A549 (cell line): ENCODE measurements around the gene SIM2. TPM values are rescaled to one million over a fixed set of nuclear protein-coding genes. Genes with fewer than 3 reads are reported as not detected.

Experiments
- ATAC-seq, 2 experiments: fragments of 200-7000 bp in 1 of 2; fragments of >200 bp in 1 of 2; cut with Nextera tagmentation in 1 of 2; cut with Tn5 transposase in 1 of 2; 3 replicates each; pipeline versions ENCODE4 v1.8.0 to v1.9.1; 2018 to 2020; ENCODE audit warnings: mild to moderate bottlenecking in 1 of 2, moderate library complexity in 1 of 2
- CTCF ChIA-PET: fragments of 300-600 bp; sonication (Branson Sonifier 250); formaldehyde crosslinking; extraction: SDS; loops from one replicate; lab custom pipeline; 2021; ENCODE audit warnings: antibody characterized with exemption, inconsistent platforms; lab: Yijun Ruan, JAX
- POLR2A ChIA-PET: fragments of 350-600 bp; formaldehyde crosslinking; extraction: SDS; loops from one replicate; lab custom pipeline; 2021; ENCODE audit warnings: antibody characterized with exemption, inconsistent platforms; lab: Yijun Ruan, JAX
- DNase-seq, 2 experiments: peaks; one replicate each; pipeline versions ENCODE4 v3.0.0 to v3.0.0-alpha.2; 2011 to 2016; ENCODE audit warnings: low read depth in 1 of 2, low spot score in 1 of 2
- FAIRE-seq: peaks from 2 replicates; lab custom pipeline; 2011; peaks lifted over from hg19 to GRCh38; lab: Jason Lieb, UNC
- H3K27ac ChIP-seq, 2 experiments: fragments of >200 bp; sonication (Bioruptor Twin); formaldehyde crosslinking; 3 replicates each; pipeline ENCODE4 v1.5.1; 2016 to 2017
- H3K4me1 ChIP-seq: fragments of >200 bp; sonication (Bioruptor Twin); formaldehyde crosslinking; 3 replicates; pipeline ENCODE4 v1.6.1; 2016
- H3K4me2 ChIP-seq: fragments of >200 bp; sonication (Bioruptor Twin); formaldehyde crosslinking; 3 replicates; pipeline ENCODE4 v1.6.1; 2016
- H3K4me3 ChIP-seq: fragments of >200 bp; sonication (Bioruptor Twin); formaldehyde crosslinking; 3 replicates; pipeline ENCODE4 v1.5.1; 2016
- H3K9me3 ChIP-seq: fragments of >200 bp; sonication (Bioruptor Twin); formaldehyde crosslinking; 3 replicates; pipeline ENCODE4 v1.6.1; 2016
- CBX2 ChIP-seq: fragments of 200-600 bp; sonication (generic); IDR thresholded peaks from 2 replicates; pipeline ENCODE4 v1.6.1; 2016; ENCODE audit warnings: low read depth, mild to moderate bottlenecking, borderline replicate concordance
- CBX8 ChIP-seq: fragments of 200-600 bp; sonication (generic); IDR thresholded peaks from 2 replicates; pipeline ENCODE4 v1.6.1; 2016
- EHMT2 ChIP-seq: fragments of 200-600 bp; sonication (generic); IDR thresholded peaks from 2 replicates; pipeline ENCODE4 v1.6.1; 2016; ENCODE audit warnings: antibody characterized with exemption, low read depth, mild to moderate bottlenecking, moderate library complexity
- ESRRA ChIP-seq: fragments of 150-350 bp; IDR thresholded peaks from 2 replicates; pipeline ENCODE4 v1.6.1; 2014; ENCODE audit warnings: mild to moderate bottlenecking, low read length, borderline replicate concordance
- FOSL2 ChIP-seq, 2 experiments: fragments of 450-650 bp in 1 of 2; fragments of >200 bp in 1 of 2; sonication (Bioruptor Twin) in 1 of 2; formaldehyde crosslinking; IDR thresholded peaks; 2 replicates each; pipeline versions ENCODE4 v1.5.0 to v1.6.1; 2016 to 2020; ENCODE audit warnings: mild to moderate bottlenecking in 1 of 2, moderate library complexity in 1 of 2
- FOXS1 ChIP-seq: fragments of 250-450 bp; sonication (Bioruptor Pico); IDR thresholded peaks from 2 replicates; pipeline ENCODE4 v1.5.0; 2020; ENCODE audit warnings: mild to moderate bottlenecking, moderate library complexity
- HOXB13 ChIP-seq: fragments of 250-450 bp; sonication (Bioruptor Pico); IDR thresholded peaks from 2 replicates; pipeline ENCODE4 v1.5.0; 2020; ENCODE audit warnings: low read depth, mild to moderate bottlenecking, moderate library complexity
- HOXB5 ChIP-seq: fragments of 250-450 bp; sonication (Bioruptor Pico); IDR thresholded peaks from 2 replicates; pipeline ENCODE4 v1.5.0; 2020; ENCODE audit warnings: mild to moderate bottlenecking, moderate library complexity
- JUN ChIP-seq, 2 experiments: fragments of >200 bp; sonication (Bioruptor Twin); formaldehyde crosslinking; IDR thresholded peaks; 2 replicates in 1 of 2; 3 replicates in 1 of 2; pipeline ENCODE4 v1.6.1; 2016 to 2017
- KDM5A ChIP-seq: fragments of 200-600 bp; sonication (generic); IDR thresholded peaks from 2 replicates; pipeline ENCODE4 v1.6.1; 2016; ENCODE audit warnings: antibody characterized with exemption, mild to moderate bottlenecking
- NPAS2 ChIP-seq: fragments of 250-450 bp; sonication (Bioruptor Pico); IDR thresholded peaks from 2 replicates; pipeline ENCODE4 v1.8.0; 2022; ENCODE audit warnings: mild to moderate bottlenecking, moderate library complexity, borderline replicate concordance
- NR3C1 ChIP-seq: fragments of >200 bp; sonication (Bioruptor Twin); formaldehyde crosslinking; IDR thresholded peaks from 3 replicates; pipeline ENCODE4 v1.6.1; 2017
- POLR2A ChIP-seq: IDR thresholded peaks from 2 replicates; pipeline ENCODE4 v1.6.1; 2012; ENCODE audit warnings: mild to moderate bottlenecking, low read length
- RAD21 ChIP-seq, 2 experiments: fragments of >200 bp in 1 of 2; sonication (Bioruptor Twin) in 1 of 2; formaldehyde crosslinking in 1 of 2; IDR thresholded peaks in 1 of 2; conservative IDR thresholded peaks in 1 of 2; 2 replicates in 1 of 2; 3 replicates in 1 of 2; pipeline ENCODE4 v1.6.1; 2012 to 2018; ENCODE audit warnings: inconsistent platforms in 1 of 2
- RCOR1 ChIP-seq: fragments of 150-350 bp; IDR thresholded peaks from 2 replicates; pipeline ENCODE4 v1.6.1; 2014; ENCODE audit warnings: antibody characterized with exemption, low read length, low read depth
- TP53 ChIP-seq: fragments of 250-450 bp; sonication (Bioruptor Pico); IDR thresholded peaks from 2 replicates; pipeline ENCODE4 v1.5.0; 2021; ENCODE audit warnings: mild to moderate bottlenecking, moderate library complexity
- ZFP36 ChIP-seq: fragments of 450-650 bp; IDR thresholded peaks from 2 replicates; pipeline ENCODE4 v1.6.1; 2014; ENCODE audit warnings: borderline replicate concordance; ENCODE audit not compliant: partially characterized antibody
- WGBS: methylation state at CpG from one replicate; pipeline ENCODE4 v1.1.6; 2017; ENCODE audit errors: missing lambda C conversion rate; 5-methylcytosine and 5-hydroxymethylcytosine counted together
- polyA plus RNA-seq, 4 experiments: library from polyadenylated mRNA; depleted of rRNA in 3 of 4; stranded (reverse); fragments of >200 nt; fragmentation: RNase III in 1 of 4; extraction: RNeasy Plus Mini Kit Qiagen cat#74134 plus additional on column Dnase treatment in 1 of 4; gene quantifications; 2 replicates in 3 of 4; 3 replicates in 1 of 4; pipeline ENCODE4 v1.2.3, GENCODE V29; 2011 to 2017
- TF ChIP-seq, protein P1 (sequence below): fragments of 250-450 bp; sonication (Bioruptor Pico); IDR thresholded peaks from 2 replicates; pipeline ENCODE4 v1.5.0; 2021; ENCODE audit warnings: mild to moderate bottlenecking, moderate library complexity, borderline replicate concordance
- TF ChIP-seq, protein P2 (sequence below): fragments of >200 bp; sonication (Bioruptor Twin); formaldehyde crosslinking; IDR thresholded peaks from 2 replicates; pipeline ENCODE4 v1.6.1; 2016
- TF ChIP-seq, protein P3 (sequence below): IDR thresholded peaks from 2 replicates; pipeline ENCODE4 v1.6.1; 2012
- TF ChIP-seq, protein P4 (sequence below): fragments of >200 bp; sonication (Bioruptor Twin); formaldehyde crosslinking; IDR thresholded peaks from 3 replicates; pipeline ENCODE4 v1.6.1; 2016

Gene SIM2
- polyA plus RNA-seq, 2 of the 4 experiments (the other 2 are of a cell fraction), result 12.6 to 13.4 TPM

DNA sequence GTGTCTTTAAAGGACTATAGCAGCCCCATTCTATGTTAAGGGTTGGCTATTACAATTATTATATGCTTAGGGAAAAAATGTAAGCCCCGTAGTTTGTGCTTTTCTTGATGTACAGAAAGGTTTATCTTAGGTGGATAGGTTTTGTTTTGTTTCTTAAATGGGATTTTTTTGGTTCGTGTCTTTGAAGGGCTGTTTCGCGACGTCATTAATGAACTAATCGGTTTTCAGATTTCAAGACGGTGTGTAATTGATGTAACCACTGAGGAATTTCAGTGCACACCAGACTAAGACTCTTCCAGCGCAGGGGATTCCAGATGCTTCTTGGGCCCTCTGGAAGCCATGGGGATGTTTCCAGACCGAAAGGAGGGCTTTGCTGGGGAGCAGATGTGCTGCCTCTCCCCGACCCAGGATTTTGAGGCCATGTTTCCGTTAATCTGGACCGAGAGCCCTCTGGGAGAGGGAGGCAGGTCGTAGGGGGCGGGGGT, 4.8 kb upstream of the SIM2 start:
- Histone ChIP-seq H3K27ac (no peak overlapping the region), H3K9me3 (no peaks in the 10 kb centered on the region), H3K4me2 (no peak overlapping the region), H3K4me3 (no peak overlapping the region), H3K4me1 (0 out of 3 replicates have a peak, but pooled peaks cover 4% of the 10 kb centered on the region)
- DNase-seq (no peak), ATAC-seq (no peak)
- POLR2A ChIA-PET, result no interaction called here
- CTCF ChIA-PET, result no interaction called here
- 95% methylated on average over 10 of the region's 14 CpGs for WGBS
- TF ChIP-seq, protein P1, sequence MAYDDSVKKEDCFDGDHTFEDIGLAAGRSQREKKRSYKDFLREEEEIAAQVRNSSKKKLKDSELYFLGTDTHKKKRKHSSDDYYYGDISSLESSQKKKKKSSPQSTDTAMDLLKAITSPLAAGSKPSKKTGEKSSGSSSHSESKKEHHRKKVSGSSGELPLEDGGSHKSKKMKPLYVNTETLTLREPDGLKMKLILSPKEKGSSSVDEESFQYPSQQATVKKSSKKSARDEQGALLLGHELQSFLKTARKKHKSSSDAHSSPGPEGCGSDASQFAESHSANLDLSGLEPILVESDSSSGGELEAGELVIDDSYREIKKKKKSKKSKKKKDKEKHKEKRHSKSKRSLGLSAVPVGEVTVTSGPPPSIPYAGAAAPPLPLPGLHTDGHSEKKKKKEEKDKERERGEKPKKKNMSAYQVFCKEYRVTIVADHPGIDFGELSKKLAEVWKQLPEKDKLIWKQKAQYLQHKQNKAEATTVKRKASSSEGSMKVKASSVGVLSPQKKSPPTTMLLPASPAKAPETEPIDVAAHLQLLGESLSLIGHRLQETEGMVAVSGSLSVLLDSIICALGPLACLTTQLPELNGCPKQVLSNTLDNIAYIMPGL (CRISPR knock-in tag), result no peak
- TF ChIP-seq HOXB5 (CRISPR knock-in tag), result no peak
- TF ChIP-seq FOSL2 (IDR thresholded peaks at IDR 0.05), result no peak
- TF ChIP-seq FOSL2 (CRISPR knock-in tag; IDR thresholded peaks at IDR 0.05), result no peak
- TF ChIP-seq POLR2A, result no peak
- TF ChIP-seq FOXS1 (CRISPR knock-in tag), result no peak
- TF ChIP-seq, all 56 proteins: peak for 0
- no peak for FAIRE-seq

DNA sequence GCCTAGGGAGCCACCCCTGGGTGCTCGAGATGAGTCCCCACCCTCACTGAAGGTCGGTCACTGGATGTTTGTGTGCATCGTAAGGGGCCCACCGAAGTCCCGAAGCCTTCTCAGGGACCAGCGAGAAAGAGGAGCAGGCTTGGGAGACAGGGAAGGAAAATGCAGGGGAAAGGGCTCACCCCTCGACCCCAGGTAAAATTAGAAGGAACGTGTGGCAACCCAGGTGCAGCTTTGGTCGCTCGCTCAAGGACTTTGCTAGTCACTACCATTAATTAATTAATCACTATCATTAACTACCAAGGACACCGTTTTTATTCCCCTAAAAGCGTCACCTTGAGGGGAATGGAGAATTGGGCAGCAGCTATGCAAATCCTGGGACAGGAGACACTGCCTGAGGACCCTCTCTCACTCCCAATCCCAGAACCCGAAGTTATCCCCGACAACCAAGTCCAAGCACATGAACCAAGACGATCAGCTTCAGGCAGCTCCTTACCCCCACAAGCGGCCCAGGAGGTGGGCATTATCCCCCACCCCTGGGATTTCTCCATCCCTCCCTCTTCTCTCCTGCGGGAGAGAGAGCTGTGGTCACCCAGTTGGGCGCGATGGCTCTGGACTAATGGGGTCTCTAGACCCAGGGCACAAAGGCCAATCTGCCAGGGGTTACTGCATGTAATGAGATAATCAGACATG, 4.2 kb upstream of the SIM2 start:
- FAIRE-seq (no peak), ATAC-seq (no peak), DNase-seq (no peak)
- Histone ChIP-seq H3K4me3 (no peak overlapping the region), H3K9me3 (no peaks in the 10 kb centered on the region), H3K27ac (no peak overlapping the region), H3K4me2 (no peak overlapping the region), H3K4me1 (0 out of 3 replicates have a peak, but pooled peaks cover 4% of the 10 kb centered on the region)
- no peak for TF ChIP-seq ZFP36
- TF ChIP-seq ESRRA, result no peak
- TF ChIP-seq NPAS2 (CRISPR knock-in tag), result no peak
- no peak for TF ChIP-seq HOXB13 (CRISPR knock-in tag)
- TF ChIP-seq RAD21 (conservative IDR thresholded peaks at IDR 0.05 in 1 of 2, IDR thresholded peaks at IDR 0.05 in 1 of 2), result no peak
- no peak for TF ChIP-seq CBX8
- TF ChIP-seq NR3C1, result no peak
- no peak for TF ChIP-seq CBX2
- TF ChIP-seq RCOR1, result no peak
- TF ChIP-seq, protein P2, sequence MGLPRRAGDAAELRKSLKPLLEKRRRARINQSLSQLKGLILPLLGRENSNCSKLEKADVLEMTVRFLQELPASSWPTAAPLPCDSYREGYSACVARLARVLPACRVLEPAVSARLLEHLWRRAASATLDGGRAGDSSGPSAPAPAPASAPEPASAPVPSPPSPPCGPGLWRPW, result no peak
- TF ChIP-seq, protein P3, sequence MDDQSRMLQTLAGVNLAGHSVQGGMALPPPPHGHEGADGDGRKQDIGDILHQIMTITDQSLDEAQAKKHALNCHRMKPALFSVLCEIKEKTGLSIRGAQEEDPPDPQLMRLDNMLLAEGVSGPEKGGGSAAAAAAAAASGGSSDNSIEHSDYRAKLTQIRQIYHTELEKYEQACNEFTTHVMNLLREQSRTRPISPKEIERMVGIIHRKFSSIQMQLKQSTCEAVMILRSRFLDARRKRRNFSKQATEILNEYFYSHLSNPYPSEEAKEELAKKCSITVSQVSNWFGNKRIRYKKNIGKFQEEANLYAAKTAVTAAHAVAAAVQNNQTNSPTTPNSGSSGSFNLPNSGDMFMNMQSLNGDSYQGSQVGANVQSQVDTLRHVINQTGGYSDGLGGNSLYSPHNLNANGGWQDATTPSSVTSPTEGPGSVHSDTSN, result no peak
- WGBS, result 93% methylated on average over 16 of the region's 19 CpGs
- POLR2A ChIA-PET, result no interaction called here
- CTCF ChIA-PET, result no interaction called here

DNA sequence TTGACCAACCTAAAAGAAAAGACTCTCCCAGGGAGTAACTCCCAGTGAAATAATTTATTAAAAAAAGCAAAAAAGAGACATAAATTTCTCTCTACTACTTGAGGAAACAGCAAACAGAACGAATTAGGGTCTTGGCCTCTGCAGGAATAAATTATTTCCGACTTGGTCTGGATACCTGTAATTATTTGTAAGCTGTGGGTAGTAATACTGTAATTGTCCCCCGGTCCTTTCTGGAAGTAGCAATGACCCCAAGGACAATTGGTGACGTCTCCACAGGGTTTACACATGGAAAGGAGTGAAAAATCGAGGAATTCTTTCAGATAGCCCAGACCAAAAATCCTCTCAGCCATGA, 3.7 kb upstream of the SIM2 start:
- Histone ChIP-seq H3K4me2 (no peak overlapping the region), H3K27ac (no peak overlapping the region), H3K4me1 (0 out of 3 replicates have a peak, but pooled peaks cover 4% of the 10 kb centered on the region), H3K4me3 (no peak overlapping the region), H3K9me3 (no peaks in the 10 kb centered on the region)
- WGBS, result 87% methylated on average over 5 of the region's 5 CpGs
- FAIRE-seq, result no peak
- ChIA-PET CTCF (no interaction called here), POLR2A (no interaction called here)
- no peak for TF ChIP-seq POLR2A
- TF ChIP-seq, protein P2, result no peak
- TF ChIP-seq TP53 (CRISPR knock-in tag), result no peak
- TF ChIP-seq RCOR1, result no peak
- TF ChIP-seq NR3C1, result no peak
- no peak for TF ChIP-seq RAD21 (conservative IDR thresholded peaks at IDR 0.05 in 1 of 2, IDR thresholded peaks at IDR 0.05 in 1 of 2)
- no peak for TF ChIP-seq FOXS1 (CRISPR knock-in tag)
- no peak for TF ChIP-seq JUN (IDR thresholded peaks at IDR 0.05)
- TF ChIP-seq, protein P4, sequence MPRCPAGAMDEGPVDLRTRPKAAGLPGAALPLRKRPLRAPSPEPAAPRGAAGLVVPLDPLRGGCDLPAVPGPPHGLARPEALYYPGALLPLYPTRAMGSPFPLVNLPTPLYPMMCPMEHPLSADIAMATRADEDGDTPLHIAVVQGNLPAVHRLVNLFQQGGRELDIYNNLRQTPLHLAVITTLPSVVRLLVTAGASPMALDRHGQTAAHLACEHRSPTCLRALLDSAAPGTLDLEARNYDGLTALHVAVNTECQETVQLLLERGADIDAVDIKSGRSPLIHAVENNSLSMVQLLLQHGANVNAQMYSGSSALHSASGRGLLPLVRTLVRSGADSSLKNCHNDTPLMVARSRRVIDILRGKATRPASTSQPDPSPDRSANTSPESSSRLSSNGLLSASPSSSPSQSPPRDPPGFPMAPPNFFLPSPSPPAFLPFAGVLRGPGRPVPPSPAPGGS, result no peak
- TF ChIP-seq EHMT2, result no peak
- TF ChIP-seq KDM5A, result no peak
- no peak for DNase-seq
- no peak for ATAC-seq
